Trophoblast cell (in vitro differentiated cells and primary cell): ENCODE data around the gene EBF3.

ENCODE experiments used
- DNase-seq, 2 donors: peaks; one replicate each; pipeline ENCODE4 v3.0.0-alpha.2; 2016
- H2AFZ ChIP-seq: 2 replicates; pipeline ENCODE4 v1.6.1; 2013; ENCODE audit warnings: low read length, moderate library complexity, mild to moderate bottlenecking; ENCODE audit not compliant: insufficient read depth, poor library complexity
- H2AK5ac ChIP-seq: 2 replicates; pipeline ENCODE4 v1.6.1; 2013; ENCODE audit warnings: mild to moderate bottlenecking, low read length
- H2BK120ac ChIP-seq: 2 replicates; pipeline ENCODE4 v1.6.1; 2013; ENCODE audit warnings: low read length, mild to moderate bottlenecking, moderate library complexity; ENCODE audit not compliant: insufficient read depth, poor library complexity
- H2BK12ac ChIP-seq: 2 replicates; pipeline ENCODE4 v1.6.1; 2013; ENCODE audit warnings: mild to moderate bottlenecking, low read length, moderate library complexity
- H2BK5ac ChIP-seq: 2 replicates; pipeline ENCODE4 v1.6.1; 2013; ENCODE audit warnings: low read length, low read depth, moderate library complexity, mild to moderate bottlenecking; ENCODE audit not compliant: poor library complexity
- H3K14ac ChIP-seq: 2 replicates; pipeline ENCODE4 v1.6.1; 2013; ENCODE audit warnings: mild to moderate bottlenecking, low read length
- H3K18ac ChIP-seq: 2 replicates; pipeline ENCODE4 v1.6.1; 2013; ENCODE audit warnings: mild to moderate bottlenecking, low read length
- H3K23ac ChIP-seq: 2 replicates; pipeline ENCODE4 v1.6.1; 2013; ENCODE audit warnings: low read length
- H3K27ac ChIP-seq: 2 replicates; pipeline ENCODE4 v1.5.1; 2013; ENCODE audit warnings: low read depth, mild to moderate bottlenecking, inconsistent platforms, low read length, moderate library complexity
- H3K27me3 ChIP-seq: 2 replicates; pipeline ENCODE4 v1.6.1; 2013; ENCODE audit warnings: inconsistent platforms, mild to moderate bottlenecking, low read length, moderate library complexity; ENCODE audit not compliant: insufficient read depth
- H3K36me3 ChIP-seq, 2 experiments: 1 replicate in 1 of 2; 2 replicates in 1 of 2; pipeline ENCODE4 v1.6.1; 2013; ENCODE audit warnings: low read length in 2 of 2, mild to moderate bottlenecking in 2 of 2, moderate library complexity in 1 of 2; ENCODE audit not compliant: insufficient read depth in 2 of 2, control insufficient read depth in 1 of 2
- H3K4ac ChIP-seq: 2 replicates; pipeline ENCODE4 v1.6.1; 2013; ENCODE audit warnings: low read depth, mild to moderate bottlenecking, low read length, moderate library complexity
- H3K4me1 ChIP-seq, 2 experiments: 1 replicate in 1 of 2; 2 replicates in 1 of 2; pipeline ENCODE4 v1.6.1; 2013; ENCODE audit warnings: low read length in 2 of 2, mild to moderate bottlenecking in 2 of 2, moderate library complexity in 1 of 2; ENCODE audit not compliant: insufficient read depth in 2 of 2, control insufficient read depth in 1 of 2
- H3K4me2 ChIP-seq: 2 replicates; pipeline ENCODE4 v1.6.1; 2013; ENCODE audit warnings: inconsistent platforms, mild to moderate bottlenecking, low read length, moderate library complexity
- H3K4me3 ChIP-seq: 2 replicates; pipeline ENCODE4 v1.5.1; 2013; ENCODE audit warnings: mild to moderate bottlenecking, low read depth, low read length, inconsistent platforms
- H3K79me1 ChIP-seq: one replicate; pipeline ENCODE4 v1.6.1; 2013; ENCODE audit warnings: low read length
- H3K79me2 ChIP-seq: 2 replicates; pipeline ENCODE4 v1.6.1; 2013; ENCODE audit warnings: low read length, mild to moderate bottlenecking; ENCODE audit not compliant: control insufficient read depth, insufficient read depth, poor library complexity
- H3K9ac ChIP-seq: 2 replicates; pipeline ENCODE4 v1.6.1; 2013; ENCODE audit warnings: mild to moderate bottlenecking, low read length
- H3K9me3 ChIP-seq: 2 replicates; pipeline ENCODE4 v1.6.1; 2013; ENCODE audit warnings: low read depth, mild to moderate bottlenecking, control low read depth, inconsistent platforms, low read length; ENCODE audit not compliant: insufficient read depth
- H4K12ac ChIP-seq: 2 replicates; pipeline ENCODE4 v1.6.1; 2013; ENCODE audit warnings: low read depth, mild to moderate bottlenecking, low read length, moderate library complexity
- H4K8ac ChIP-seq: 2 replicates; pipeline ENCODE4 v1.6.1; 2013; ENCODE audit warnings: low read depth, mild to moderate bottlenecking, low read length, moderate library complexity
- H4K91ac ChIP-seq: one replicate; pipeline ENCODE4 v1.6.1; 2013; ENCODE audit warnings: low read depth, mild to moderate bottlenecking, low read length, moderate library complexity
- WGBS: extraction: QIAGEN DNeasy Blood & Tissue Kit; methylation state at CpG from one replicate; pipeline ENCODE4 v1.1.7; 2013; ENCODE audit warnings: missing lambda C conversion rate; ENCODE audit not compliant: insufficient read length, insufficient coverage; ENCODE audit errors: extremely low coverage; 5-methylcytosine and 5-hydroxymethylcytosine counted together

The EBF3 gene

DNA sequence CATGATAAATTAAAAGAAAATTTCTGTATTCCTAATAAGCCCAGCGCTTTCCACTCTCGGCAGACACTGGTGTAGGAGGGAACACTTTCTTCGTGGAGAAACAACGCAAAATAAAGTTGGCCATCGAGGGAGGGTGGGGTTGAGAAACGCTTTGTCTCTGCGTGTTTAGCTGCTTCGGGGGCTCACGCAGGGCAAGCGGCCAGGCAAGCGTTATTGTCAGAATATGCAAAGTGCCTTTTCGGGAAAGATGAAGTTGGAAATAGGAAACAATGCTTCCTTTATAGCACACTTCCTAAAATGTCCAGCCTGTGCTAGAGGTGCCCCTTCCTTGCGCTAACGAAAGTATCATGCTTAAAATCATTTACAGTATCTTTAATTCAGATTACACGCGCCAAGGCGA, 1.9 kb upstream of the EBF3 start:
- Histone ChIP-seq H3K27ac (no peak overlapping the region), H3K79me2 (no peaks in the 10 kb centered on the region), H2AFZ (no peak overlapping the region), H3K18ac (no peak overlapping the region), H3K9me3 (peaks cover 12% of the 10 kb centered on the region), H4K12ac (no peak overlapping the region), H3K23ac (no peak overlapping the region), H2BK12ac (no peak overlapping the region), H3K79me1 (no peaks in the 10 kb centered on the region), H2BK5ac (no peak overlapping the region), H3K9ac (no peak overlapping the region), H3K4me1 (peaks cover 18 to 21% of the 10 kb centered on the region in 2 experiments), H3K27me3 (peaks cover 88% of the 10 kb centered on the region), H3K4ac (no peak overlapping the region), H3K4me3 (no peak overlapping the region), H3K36me3 (no peaks in the 10 kb centered on the region), H2BK120ac (no peak overlapping the region), H2AK5ac (no peak overlapping the region), H4K91ac (no peak overlapping the region), H4K8ac (no peak overlapping the region), H3K4me2 (no peak overlapping the region), H3K14ac (no peak overlapping the region)
- WGBS = no CpG with 5 or more reads among the region's 17 CpGs
- no peak for DNase-seq

DNA sequence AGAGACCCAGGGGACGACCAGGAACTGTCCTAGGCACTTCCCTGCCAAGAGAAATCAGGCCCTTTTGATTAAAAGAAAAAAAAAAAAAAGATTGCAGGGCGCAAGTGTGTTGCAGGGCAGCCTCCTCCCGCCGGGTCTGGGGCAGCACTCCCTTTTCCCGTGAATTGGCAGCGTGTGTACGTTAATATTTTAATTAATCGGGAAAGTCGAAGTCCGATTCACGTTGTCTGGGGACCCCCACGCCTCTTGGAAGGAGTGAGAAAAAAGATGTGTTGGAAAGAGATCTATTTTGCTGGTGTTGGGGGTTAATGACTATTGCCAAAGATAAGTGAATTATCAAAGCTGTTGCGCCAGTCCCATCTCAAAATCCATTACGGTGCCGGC, 1.3 kb upstream of the EBF3 start:
- H3K27ac ChIP-seq = no peak overlapping the region
- H3K18ac ChIP-seq = no peak overlapping the region
- H2AK5ac ChIP-seq = no peak overlapping the region
- peak overlapping the region; percentile 63 for H3K4me2 ChIP-seq
- H3K4me1 ChIP-seq = peaks cover 18 to 19% of the 10 kb centered on the region in 2 experiments
- peaks cover 9% of the 10 kb centered on the region for H3K9me3 ChIP-seq
- no peak overlapping the region for H2BK12ac ChIP-seq
- no peak overlapping the region for H3K23ac ChIP-seq
- no peak overlapping the region for H2BK120ac ChIP-seq
- no peaks in the 10 kb centered on the region for H3K79me2 ChIP-seq
- H4K91ac ChIP-seq = no peak overlapping the region
- no CpG with 5 or more reads among the region's 15 CpGs for WGBS
- H3K9ac ChIP-seq = no peak overlapping the region
- H3K4me3 ChIP-seq = no peak overlapping the region
- no peak for DNase-seq
- no peak overlapping the region for H4K8ac ChIP-seq
- no peak overlapping the region for H4K12ac ChIP-seq
- H3K4ac ChIP-seq = no peak overlapping the region
- H2AFZ ChIP-seq = no peak overlapping the region
- no peak overlapping the region for H3K14ac ChIP-seq
- no peaks in the 10 kb centered on the region for H3K36me3 ChIP-seq
- H3K79me1 ChIP-seq = no peaks in the 10 kb centered on the region
- no peak overlapping the region for H2BK5ac ChIP-seq
- peaks cover 88% of the 10 kb centered on the region for H3K27me3 ChIP-seq

DNA sequence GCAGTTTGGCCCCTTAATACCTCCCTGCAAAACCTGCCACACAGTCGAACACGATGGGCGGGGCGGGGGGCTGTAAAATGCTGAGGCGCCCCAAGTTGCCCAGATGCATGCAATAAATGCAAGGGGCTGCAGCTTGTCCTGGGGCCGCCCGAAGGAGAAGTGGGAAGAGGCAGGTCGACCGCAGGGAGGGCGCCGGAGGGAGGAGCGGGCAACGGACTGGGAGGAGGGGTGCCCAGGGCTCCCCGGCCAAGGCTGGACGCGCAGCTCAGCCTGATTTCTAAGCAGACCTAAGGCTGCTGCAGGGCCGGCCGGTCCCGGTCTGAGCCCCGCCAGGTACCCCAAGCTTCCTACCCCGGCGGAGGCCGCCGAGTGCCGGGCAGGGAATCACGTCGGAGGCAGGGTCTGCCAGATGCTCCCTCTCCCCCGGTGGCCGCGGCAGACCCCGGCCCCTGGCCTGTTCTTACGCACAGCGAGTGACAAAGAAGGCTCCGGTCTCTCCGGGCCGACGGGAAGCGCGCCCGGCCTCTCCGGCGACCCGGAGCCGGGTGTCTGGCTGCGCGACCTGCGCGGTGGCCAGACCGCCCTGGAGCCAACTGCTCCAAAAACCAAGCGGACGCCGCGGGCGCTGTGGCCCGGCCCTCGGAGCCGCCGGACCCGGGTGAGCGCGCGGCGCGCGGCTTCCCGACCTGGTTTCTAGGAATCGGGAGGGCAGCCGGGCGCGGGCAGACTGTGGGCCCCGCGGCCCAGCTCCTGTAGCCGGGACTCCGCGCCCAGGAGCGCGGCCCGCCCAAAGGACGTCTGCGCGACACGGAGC, 744 bp upstream of the EBF3 start:
- no peak overlapping the region for H3K4me3 ChIP-seq
- no peaks in the 10 kb centered on the region for H3K79me1 ChIP-seq
- H2AK5ac ChIP-seq = no peak overlapping the region
- no peak overlapping the region for H2AFZ ChIP-seq
- no peak overlapping the region for H2BK120ac ChIP-seq
- no peak overlapping the region for H3K18ac ChIP-seq
- no peak overlapping the region for H3K9ac ChIP-seq
- H3K9me3 ChIP-seq = peaks cover 7% of the 10 kb centered on the region
- peak overlapping the region; percentile 63 for H3K4me2 ChIP-seq
- H2BK12ac ChIP-seq = no peak overlapping the region
- peaks cover 18 to 20% of the 10 kb centered on the region in 2 experiments for H3K4me1 ChIP-seq
- no peak overlapping the region for H3K14ac ChIP-seq
- no peak overlapping the region for H4K12ac ChIP-seq
- no peak overlapping the region for H3K27ac ChIP-seq
- no peak overlapping the region for H3K4ac ChIP-seq
- H3K79me2 ChIP-seq = no peaks in the 10 kb centered on the region
- no peak overlapping the region for H4K8ac ChIP-seq
- H2BK5ac ChIP-seq = no peak overlapping the region
- no peak for DNase-seq
- peaks cover 90% of the 10 kb centered on the region for H3K27me3 ChIP-seq
- H3K23ac ChIP-seq = no peak overlapping the region
- WGBS = no CpG with 5 or more reads among the region's 82 CpGs
- no peak overlapping the region for H4K91ac ChIP-seq
- no peaks in the 10 kb centered on the region for H3K36me3 ChIP-seq

DNA sequence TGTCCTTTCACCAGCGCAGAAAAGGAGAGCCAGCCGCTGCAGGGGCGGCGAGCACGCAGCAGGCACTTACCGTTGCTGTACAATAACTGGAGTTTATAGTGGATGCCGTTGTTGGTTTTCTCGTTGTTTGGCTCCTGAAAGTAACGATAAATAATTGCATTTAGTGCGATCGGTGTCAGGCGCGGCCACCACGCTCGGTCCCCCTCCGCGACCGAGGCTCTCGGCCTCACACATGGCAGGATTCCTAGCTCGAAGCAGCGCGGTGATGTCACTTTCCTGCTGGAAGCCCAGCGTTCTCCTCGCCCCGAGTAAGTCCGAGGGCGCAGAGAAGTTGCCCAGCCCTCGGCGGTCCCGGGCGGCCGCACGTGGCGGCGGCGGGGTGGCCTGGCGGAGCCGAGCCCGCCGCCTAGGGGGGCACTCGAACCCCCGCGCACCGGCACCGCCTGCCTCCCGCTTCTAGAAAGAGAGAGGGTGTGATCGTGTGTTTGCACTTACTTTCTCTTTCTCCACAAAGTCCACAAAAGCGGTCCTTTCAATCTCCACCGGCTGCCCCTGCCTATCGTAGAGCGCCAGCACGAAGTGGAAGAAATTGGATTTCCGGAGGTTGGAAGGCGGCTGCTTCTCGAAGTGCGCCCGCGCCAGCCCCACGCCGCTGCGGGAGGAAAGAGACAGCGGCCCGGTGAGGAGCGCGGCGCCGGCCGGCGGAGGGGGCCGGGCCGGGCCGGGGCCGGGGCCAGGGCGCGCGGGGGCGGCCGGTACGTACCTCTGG, 1.0 kb downstream of the EBF3 start:
- H3K9ac ChIP-seq = no peak overlapping the region
- H3K4ac ChIP-seq = no peak overlapping the region
- no peaks in the 10 kb centered on the region for H3K79me2 ChIP-seq
- no peak overlapping the region for H3K18ac ChIP-seq
- H3K14ac ChIP-seq = no peak overlapping the region
- H2AFZ ChIP-seq = peak overlapping the region; percentile 39
- H3K27ac ChIP-seq = no peak overlapping the region
- H2AK5ac ChIP-seq = no peak overlapping the region
- no peak overlapping the region for H4K12ac ChIP-seq
- DNase-seq = peak in 1 of 2 donors; percentile 17
- H3K79me1 ChIP-seq = no peaks in the 10 kb centered on the region
- H2BK5ac ChIP-seq = no peak overlapping the region
- peak overlapping the region; percentile 39 for H3K4me3 ChIP-seq
- H3K4me2 ChIP-seq = peak overlapping the region; percentile 93
- H3K9me3 ChIP-seq = peaks cover 4% of the 10 kb centered on the region
- H2BK12ac ChIP-seq = no peak overlapping the region
- no peak overlapping the region for H4K8ac ChIP-seq
- WGBS = no CpG with 5 or more reads among the region's 79 CpGs
- H3K36me3 ChIP-seq = no peaks in the 10 kb centered on the region
- no peak overlapping the region for H4K91ac ChIP-seq
- H3K4me1 ChIP-seq = peaks cover 28 to 30% of the 10 kb centered on the region in 2 experiments
- H2BK120ac ChIP-seq = no peak overlapping the region
- H3K27me3 ChIP-seq = peaks cover 91% of the 10 kb centered on the region
- H3K23ac ChIP-seq = no peak overlapping the region
